HepG2 (cell line): ENCODE results near the gene ODAM. TPM values are rescaled to one million over a fixed set of nuclear protein-coding genes. Genes with fewer than 3 reads are reported as not detected.

Experiments used
- CHD4 ChIP-seq: fragments of 200-600 bp; sonication (generic); IDR thresholded peaks from 2 replicates; pipeline ENCODE4 v1.7.0; 2017; ENCODE audit warnings: mild to moderate bottlenecking, low read length, borderline replicate concordance
- ELF3 ChIP-seq: IDR thresholded peaks from 2 replicates; pipeline ENCODE4 v1.6.1; 2016; ENCODE audit warnings: missing genetic modification reagents, missing compliant biosample characterization
- FOXK1 ChIP-seq: sonication (generic); formaldehyde crosslinking; IDR thresholded peaks from 2 replicates; pipeline ENCODE4 v1.4.0; 2020; ENCODE audit warnings: low read depth, missing genetic modification reagents, borderline replicate concordance
- KLF15 ChIP-seq: sonication (generic); formaldehyde crosslinking; IDR thresholded peaks from 2 replicates; pipeline ENCODE4 v1.8.1; 2023; ENCODE audit warnings: borderline replicate concordance, mild to moderate bottlenecking, inconsistent platforms, missing genetic modification reagents, mixed read lengths
- PRMT3 ChIP-seq: sonication (generic); formaldehyde crosslinking; IDR thresholded peaks from 2 replicates; pipeline ENCODE4 v1.8.1; 2022; ENCODE audit warnings: low read depth, mild to moderate bottlenecking, moderate library complexity, missing genetic modification reagents, borderline replicate concordance
- SNAI1 ChIP-seq: sonication (generic); formaldehyde crosslinking; IDR thresholded peaks from 2 replicates; pipeline ENCODE4 v1.5.0; 2020; ENCODE audit warnings: mild to moderate bottlenecking, missing genetic modification reagents, borderline replicate concordance
- ZBTB7B ChIP-seq: sonication (generic); formaldehyde crosslinking; IDR thresholded peaks from 2 replicates; pipeline ENCODE4 v1.4.0; 2020; ENCODE audit warnings: missing genetic modification reagents
- ZC3H13 ChIP-seq: sonication (generic); formaldehyde crosslinking; IDR thresholded peaks from 2 replicates; pipeline ENCODE4 v1.8.1; 2023; ENCODE audit warnings: mild to moderate bottlenecking, missing genetic modification reagents, moderate library complexity
- ZFP62 ChIP-seq: sonication (generic); formaldehyde crosslinking; IDR thresholded peaks from 2 replicates; pipeline ENCODE4 v1.4.0; 2020; ENCODE audit warnings: missing genetic modification reagents
- ZFP90 ChIP-seq: sonication (generic); formaldehyde crosslinking; IDR thresholded peaks from 2 replicates; pipeline ENCODE4 v1.8.0; 2022; ENCODE audit warnings: missing genetic modification reagents, mild to moderate bottlenecking, inconsistent platforms, borderline replicate concordance
- polyA plus RNA-seq, 8 experiments: library from polyadenylated mRNA; depleted of rRNA in 3 of 8; stranded (reverse) in 7 of 8; unstranded in 1 of 8; fragments of >200 nt; fragmentation: Illumina TruSeq in 4 of 8; extraction: Trizol in 4 of 8; gene quantifications; 2 replicates each; pipeline versions ENCODE4 v1.2.1 to v1.2.3, GENCODE V29; 2011 to 2016; ENCODE audit warnings: low read depth in 4 of 8, missing spikeins in 1 of 8, mixed read lengths in 1 of 8; ENCODE audit not compliant: insufficient read depth in 1 of 8
- total RNA-seq, 5 experiments: library from RNA; depleted of rRNA; stranded (reverse); fragments of >200 nt; fragmentation: Illumina TruSeq; extraction: Trizol; gene quantifications; 2 replicates each; pipeline ENCODE4 v1.2.3, GENCODE V29; 2016; ENCODE audit warnings: low read depth in 1 of 5
- TF ChIP-seq, protein P1 (sequence below): sonication (generic); formaldehyde crosslinking; IDR thresholded peaks from 2 replicates; pipeline ENCODE4 v1.8.0; 2022; ENCODE audit warnings: missing genetic modification reagents, mild to moderate bottlenecking, inconsistent platforms, borderline replicate concordance
- TF ChIP-seq, protein P2 (sequence below): sonication (generic); formaldehyde crosslinking; IDR thresholded peaks from 2 replicates; pipeline ENCODE4 v1.4.0; 2020; ENCODE audit warnings: low read depth, mild to moderate bottlenecking, missing genetic modification reagents
- TF ChIP-seq, protein P3 (sequence below): sonication (generic); formaldehyde crosslinking; IDR thresholded peaks from 2 replicates; pipeline ENCODE4 v1.4.0; 2020; ENCODE audit warnings: mild to moderate bottlenecking, missing genetic modification reagents, borderline replicate concordance
- TF ChIP-seq, protein P4 (sequence below): sonication (generic); formaldehyde crosslinking; IDR thresholded peaks from 2 replicates; pipeline ENCODE4 v1.5.0; 2020; ENCODE audit warnings: missing genetic modification reagents
- TF ChIP-seq, protein P5 (sequence below): sonication (generic); formaldehyde crosslinking; IDR thresholded peaks from 2 replicates; pipeline ENCODE4 v1.5.0; 2020; ENCODE audit warnings: missing genetic modification reagents
- TF ChIP-seq, protein P6 (sequence below): sonication (generic); formaldehyde crosslinking; IDR thresholded peaks from 2 replicates; pipeline ENCODE4 v1.4.0; 2020; ENCODE audit warnings: missing genetic modification reagents
- TF ChIP-seq, protein P7 (sequence below): sonication (generic); formaldehyde crosslinking; IDR thresholded peaks from 2 replicates; pipeline ENCODE4 v1.4.0; 2020; ENCODE audit warnings: missing genetic modification reagents

ODAM gene
- total and polyA plus RNA-seq, 2 of the 13 experiments (the other 11 are each of a cell fraction or from before 2014, with no cell fraction given): 94.6 to 115 TPM

DNA sequence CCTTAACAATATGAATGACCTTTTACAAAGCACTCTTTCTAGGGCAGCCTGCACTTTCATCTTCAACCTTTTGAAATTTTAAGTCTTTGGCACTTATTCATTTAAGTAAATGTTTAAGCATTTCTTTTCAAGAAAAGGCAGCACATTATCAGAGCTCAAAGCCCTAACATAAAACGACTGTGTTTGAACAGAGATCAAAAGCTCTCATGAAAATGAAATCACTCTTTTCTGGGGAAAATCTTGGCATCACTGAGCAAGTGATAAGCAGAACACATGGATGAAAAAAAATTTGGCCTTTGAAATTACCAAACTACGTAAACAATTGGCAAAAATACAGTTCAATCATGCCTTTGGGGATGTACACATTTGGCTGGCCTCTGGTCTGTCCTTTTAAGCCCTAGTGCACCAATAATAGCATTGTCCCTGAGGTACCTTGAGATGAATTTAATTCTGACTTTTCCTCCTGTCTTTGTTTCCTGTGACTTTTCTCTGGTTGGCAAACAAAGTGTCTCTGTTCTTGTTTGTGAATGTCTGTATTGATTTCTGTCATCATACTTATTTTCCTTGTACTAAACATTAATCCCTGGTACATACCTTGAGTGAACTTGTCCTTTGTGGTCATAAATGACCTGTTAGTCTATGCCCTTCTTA is 12.9 kb upstream of the ODAM start (continued):
- TF ChIP-seq, protein P1, sequence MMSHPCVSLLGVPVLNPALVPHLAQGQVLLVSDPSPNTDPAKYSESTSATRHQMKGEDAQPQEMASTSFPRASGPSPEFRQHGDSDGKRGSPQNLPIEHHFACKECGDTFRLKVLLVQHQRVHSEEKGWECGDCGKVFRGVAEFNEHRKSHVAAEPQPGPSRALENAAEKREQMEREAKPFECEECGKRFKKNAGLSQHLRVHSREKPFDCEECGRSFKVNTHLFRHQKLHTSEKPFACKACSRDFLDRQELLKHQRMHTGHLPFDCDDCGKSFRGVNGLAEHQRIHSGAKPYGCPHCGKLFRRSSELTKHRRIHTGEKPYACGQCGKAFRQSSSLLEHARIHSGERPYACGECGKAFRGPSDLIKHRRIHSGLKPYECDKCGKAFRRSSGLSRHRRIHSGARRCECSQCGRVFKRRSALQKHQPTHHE: no peak
- TF ChIP-seq PRMT3 (CRISPR knock-in tag) (no peak), KLF15 (no peak), ZFP90 (CRISPR knock-in tag) (no peak), ELF3 (CRISPR knock-in tag) (peak; percentile 91), CHD4 (no peak), ZFP62 (CRISPR knock-in tag) (no peak), ZBTB7B (no peak), ZC3H13 (CRISPR knock-in tag) (no peak), FOXK1 (CRISPR knock-in tag) (peak; percentile 58; the same call in 1 of the 2 replicates), SNAI1 (CRISPR knock-in tag) (no peak)
- TF ChIP-seq, protein P2, sequence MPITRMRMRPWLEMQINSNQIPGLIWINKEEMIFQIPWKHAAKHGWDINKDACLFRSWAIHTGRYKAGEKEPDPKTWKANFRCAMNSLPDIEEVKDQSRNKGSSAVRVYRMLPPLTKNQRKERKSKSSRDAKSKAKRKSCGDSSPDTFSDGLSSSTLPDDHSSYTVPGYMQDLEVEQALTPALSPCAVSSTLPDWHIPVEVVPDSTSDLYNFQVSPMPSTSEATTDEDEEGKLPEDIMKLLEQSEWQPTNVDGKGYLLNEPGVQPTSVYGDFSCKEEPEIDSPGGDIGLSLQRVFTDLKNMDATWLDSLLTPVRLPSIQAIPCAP (CRISPR knock-in tag): no peak
- TF ChIP-seq, protein P3, sequence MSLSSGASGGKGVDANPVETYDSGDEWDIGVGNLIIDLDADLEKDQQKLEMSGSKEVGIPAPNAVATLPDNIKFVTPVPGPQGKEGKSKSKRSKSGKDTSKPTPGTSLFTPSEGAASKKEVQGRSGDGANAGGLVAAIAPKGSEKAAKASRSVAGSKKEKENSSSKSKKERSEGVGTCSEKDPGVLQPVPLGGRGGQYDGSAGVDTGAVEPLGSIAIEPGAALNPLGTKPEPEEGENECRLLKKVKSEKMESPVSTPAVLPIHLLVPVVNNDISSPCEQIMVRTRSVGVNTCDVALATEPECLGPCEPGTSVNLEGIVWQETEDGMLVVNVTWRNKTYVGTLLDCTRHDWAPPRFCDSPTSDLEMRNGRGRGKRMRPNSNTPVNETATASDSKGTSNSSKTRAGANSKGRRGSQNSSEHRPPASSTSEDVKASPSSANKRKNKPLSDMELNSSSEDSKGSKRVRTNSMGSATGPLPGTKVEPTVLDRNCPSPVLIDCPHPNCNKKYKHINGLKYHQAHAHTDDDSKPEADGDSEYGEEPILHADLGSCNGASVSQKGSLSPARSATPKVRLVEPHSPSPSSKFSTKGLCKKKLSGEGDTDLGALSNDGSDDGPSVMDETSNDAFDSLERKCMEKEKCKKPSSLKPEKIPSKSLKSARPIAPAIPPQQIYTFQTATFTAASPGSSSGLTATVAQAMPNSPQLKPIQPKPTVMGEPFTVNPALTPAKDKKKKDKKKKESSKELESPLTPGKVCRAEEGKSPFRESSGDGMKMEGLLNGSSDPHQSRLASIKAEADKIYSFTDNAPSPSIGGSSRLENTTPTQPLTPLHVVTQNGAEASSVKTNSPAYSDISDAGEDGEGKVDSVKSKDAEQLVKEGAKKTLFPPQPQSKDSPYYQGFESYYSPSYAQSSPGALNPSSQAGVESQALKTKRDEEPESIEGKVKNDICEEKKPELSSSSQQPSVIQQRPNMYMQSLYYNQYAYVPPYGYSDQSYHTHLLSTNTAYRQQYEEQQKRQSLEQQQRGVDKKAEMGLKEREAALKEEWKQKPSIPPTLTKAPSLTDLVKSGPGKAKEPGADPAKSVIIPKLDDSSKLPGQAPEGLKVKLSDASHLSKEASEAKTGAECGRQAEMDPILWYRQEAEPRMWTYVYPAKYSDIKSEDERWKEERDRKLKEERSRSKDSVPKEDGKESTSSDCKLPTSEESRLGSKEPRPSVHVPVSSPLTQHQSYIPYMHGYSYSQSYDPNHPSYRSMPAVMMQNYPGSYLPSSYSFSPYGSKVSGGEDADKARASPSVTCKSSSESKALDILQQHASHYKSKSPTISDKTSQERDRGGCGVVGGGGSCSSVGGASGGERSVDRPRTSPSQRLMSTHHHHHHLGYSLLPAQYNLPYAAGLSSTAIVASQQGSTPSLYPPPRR (CRISPR knock-in tag): peak; percentile 92
- TF ChIP-seq, protein P4, sequence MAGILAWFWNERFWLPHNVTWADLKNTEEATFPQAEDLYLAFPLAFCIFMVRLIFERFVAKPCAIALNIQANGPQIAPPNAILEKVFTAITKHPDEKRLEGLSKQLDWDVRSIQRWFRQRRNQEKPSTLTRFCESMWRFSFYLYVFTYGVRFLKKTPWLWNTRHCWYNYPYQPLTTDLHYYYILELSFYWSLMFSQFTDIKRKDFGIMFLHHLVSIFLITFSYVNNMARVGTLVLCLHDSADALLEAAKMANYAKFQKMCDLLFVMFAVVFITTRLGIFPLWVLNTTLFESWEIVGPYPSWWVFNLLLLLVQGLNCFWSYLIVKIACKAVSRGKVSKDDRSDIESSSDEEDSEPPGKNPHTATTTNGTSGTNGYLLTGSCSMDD: no peak
- TF ChIP-seq, protein P5, sequence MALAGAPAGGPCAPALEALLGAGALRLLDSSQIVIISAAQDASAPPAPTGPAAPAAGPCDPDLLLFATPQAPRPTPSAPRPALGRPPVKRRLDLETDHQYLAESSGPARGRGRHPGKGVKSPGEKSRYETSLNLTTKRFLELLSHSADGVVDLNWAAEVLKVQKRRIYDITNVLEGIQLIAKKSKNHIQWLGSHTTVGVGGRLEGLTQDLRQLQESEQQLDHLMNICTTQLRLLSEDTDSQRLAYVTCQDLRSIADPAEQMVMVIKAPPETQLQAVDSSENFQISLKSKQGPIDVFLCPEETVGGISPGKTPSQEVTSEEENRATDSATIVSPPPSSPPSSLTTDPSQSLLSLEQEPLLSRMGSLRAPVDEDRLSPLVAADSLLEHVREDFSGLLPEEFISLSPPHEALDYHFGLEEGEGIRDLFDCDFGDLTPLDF (CRISPR knock-in tag): no peak
- TF ChIP-seq, protein P6, sequence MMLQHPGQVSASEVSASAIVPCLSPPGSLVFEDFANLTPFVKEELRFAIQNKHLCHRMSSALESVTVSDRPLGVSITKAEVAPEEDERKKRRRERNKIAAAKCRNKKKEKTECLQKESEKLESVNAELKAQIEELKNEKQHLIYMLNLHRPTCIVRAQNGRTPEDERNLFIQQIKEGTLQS: no peak
- TF ChIP-seq, protein P7, sequence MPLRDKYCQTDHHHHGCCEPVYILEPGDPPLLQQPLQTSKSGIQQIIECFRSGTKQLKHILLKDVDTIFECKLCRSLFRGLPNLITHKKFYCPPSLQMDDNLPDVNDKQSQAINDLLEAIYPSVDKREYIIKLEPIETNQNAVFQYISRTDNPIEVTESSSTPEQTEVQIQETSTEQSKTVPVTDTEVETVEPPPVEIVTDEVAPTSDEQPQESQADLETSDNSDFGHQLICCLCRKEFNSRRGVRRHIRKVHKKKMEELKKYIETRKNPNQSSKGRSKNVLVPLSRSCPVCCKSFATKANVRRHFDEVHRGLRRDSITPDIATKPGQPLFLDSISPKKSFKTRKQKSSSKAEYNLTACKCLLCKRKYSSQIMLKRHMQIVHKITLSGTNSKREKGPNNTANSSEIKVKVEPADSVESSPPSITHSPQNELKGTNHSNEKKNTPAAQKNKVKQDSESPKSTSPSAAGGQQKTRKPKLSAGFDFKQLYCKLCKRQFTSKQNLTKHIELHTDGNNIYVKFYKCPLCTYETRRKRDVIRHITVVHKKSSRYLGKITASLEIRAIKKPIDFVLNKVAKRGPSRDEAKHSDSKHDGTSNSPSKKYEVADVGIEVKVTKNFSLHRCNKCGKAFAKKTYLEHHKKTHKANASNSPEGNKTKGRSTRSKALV (CRISPR knock-in tag): peak; percentile 49; the same call in 1 of the 2 replicates
